AG04449 (cell line): ENCODE data around the gene KRTAP7-1.

Source experiments
- CTCF ChIA-PET: fragments of 350-600 bp; formaldehyde crosslinking; extraction: SDS; loops from one replicate; lab custom pipeline; 2021; ENCODE audit warnings: antibody characterized with exemption; lab: Yijun Ruan, JAX
- POLR2A ChIA-PET: fragments of 400-600, 350-600 bp; formaldehyde crosslinking; extraction: SDS; loops from one replicate; lab custom pipeline; 2020; ENCODE audit warnings: antibody characterized with exemption, inconsistent platforms; lab: Yijun Ruan, JAX
- DNase-seq: peaks from one replicate; pipeline ENCODE4 v3.0.0-alpha.2; 2010; ENCODE audit warnings: low read depth, low spot score
- H3K4me3 ChIP-seq: 2 replicates; pipeline ENCODE4 v1.5.1; 2011; ENCODE audit warnings: low read depth, mild to moderate bottlenecking, control low read depth, low read length
- TF ChIP-seq, protein P1 (sequence below): IDR thresholded peaks from one replicate; pipeline ENCODE4 v1.5.1; 2011; ENCODE audit warnings: mild to moderate bottlenecking, moderate library complexity, low read length, control low read depth, inconsistent platforms; ENCODE audit not compliant: insufficient read depth; ENCODE audit errors: missing control alignments

KRTAP7-1 gene

DNA sequence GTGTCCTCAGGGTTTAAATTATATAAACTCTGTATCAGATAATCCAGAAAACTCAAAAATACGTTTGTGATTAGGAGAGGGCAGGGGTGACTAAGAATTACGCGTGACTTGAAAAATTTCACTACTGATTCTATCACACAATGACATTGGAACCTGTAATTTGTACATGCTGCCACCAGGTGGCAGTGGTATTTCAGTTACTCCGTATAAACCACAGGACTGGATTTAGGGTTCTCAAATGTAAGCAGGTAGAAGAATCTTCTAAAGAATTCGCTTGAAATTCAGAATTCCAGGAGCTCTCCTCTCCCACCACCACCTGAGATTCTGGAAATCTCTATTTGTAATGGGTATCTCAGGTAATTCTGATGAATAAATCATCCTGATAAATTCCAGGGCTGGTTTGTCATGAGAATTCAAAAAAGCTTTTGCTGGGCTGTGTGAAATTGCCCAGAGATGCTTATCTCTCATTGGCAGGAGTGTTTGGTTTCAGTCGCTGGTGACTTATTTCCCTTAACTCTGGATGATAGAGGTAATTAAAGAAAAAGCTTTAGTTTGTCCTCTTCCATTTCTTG lies 1.7 kb upstream of the KRTAP7-1 start:
- ChIA-PET POLR2A (no interaction called here), CTCF (no interaction called here)
- no peak for DNase-seq
- no peak overlapping the region for H3K4me3 ChIP-seq
- TF ChIP-seq, protein P1, sequence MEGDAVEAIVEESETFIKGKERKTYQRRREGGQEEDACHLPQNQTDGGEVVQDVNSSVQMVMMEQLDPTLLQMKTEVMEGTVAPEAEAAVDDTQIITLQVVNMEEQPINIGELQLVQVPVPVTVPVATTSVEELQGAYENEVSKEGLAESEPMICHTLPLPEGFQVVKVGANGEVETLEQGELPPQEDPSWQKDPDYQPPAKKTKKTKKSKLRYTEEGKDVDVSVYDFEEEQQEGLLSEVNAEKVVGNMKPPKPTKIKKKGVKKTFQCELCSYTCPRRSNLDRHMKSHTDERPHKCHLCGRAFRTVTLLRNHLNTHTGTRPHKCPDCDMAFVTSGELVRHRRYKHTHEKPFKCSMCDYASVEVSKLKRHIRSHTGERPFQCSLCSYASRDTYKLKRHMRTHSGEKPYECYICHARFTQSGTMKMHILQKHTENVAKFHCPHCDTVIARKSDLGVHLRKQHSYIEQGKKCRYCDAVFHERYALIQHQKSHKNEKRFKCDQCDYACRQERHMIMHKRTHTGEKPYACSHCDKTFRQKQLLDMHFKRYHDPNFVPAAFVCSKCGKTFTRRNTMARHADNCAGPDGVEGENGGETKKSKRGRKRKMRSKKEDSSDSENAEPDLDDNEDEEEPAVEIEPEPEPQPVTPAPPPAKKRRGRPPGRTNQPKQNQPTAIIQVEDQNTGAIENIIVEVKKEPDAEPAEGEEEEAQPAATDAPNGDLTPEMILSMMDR: peak; percentile 9

DNA sequence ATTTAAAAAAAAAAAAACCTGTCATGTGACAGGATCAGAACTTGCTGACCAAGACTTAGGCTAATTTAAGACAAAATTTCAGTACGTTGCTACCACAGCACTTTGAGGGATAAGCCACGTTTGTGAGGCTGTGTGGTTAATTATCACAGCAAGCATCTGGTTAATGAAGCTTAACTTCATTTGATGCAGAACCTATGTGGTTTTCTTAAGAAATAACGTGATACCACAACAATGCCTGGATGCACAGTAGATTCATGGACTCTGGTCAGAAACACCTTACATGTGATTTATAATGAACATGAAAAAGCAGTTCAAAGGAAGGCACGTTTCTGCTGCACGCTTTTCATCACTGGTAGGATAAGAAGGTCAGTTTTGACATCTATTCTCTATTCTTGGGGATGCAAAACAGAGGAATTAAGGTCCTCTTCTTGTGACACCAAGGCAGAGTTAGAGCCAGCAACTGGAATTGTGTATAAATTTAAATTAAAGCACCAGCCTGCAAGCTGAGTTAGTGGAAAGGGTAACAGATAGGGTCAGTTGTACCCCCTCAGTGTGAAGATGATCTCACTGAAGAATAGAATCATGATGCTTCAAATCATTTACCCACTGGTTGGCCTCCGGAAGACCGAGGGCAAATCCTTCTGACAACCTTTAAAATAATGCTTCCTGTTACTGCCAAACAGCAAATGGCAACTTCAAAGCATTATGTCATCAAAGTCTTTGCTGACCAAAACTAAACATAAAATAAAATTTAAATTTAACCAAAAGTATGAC lies 10.5 kb downstream of the KRTAP7-1 start:
- no peak for DNase-seq

DNA sequence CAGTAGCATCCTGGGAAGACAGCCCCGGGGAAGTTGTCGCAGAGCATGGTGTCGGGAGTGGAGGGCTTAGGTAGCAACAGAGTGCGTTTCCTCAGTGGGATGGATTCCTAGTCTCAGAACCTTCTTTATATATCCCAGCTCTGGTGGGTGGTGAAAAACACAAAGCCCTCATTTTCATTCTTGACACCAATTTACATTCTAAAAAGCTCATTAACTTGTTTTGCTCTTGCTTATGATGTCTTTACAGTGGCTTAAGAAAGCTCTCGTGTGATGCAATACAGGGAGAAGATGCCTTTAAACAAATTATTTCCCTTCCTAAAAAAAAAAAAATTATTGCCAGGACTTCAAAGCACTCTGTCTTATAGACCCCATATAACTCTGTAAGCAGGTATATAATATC lies 16.4 kb downstream of the KRTAP7-1 start, which contains the start of gene KRTAP8-1:
TSS of gene KRTAP8-1 (minus strand) at position 101 of the 400 bp plus-strand sequence. CDS start at position 47, 54 bp downstream.
- H3K4me3 ChIP-seq: no peak within 1 kb of the TSS
- DNase-seq: no peak
- ChIA-PET POLR2A (no interaction called here), CTCF (no interaction called here)
- TF ChIP-seq, protein P1: no peak

More for the DNA sequence above, 10.5 kb downstream of the KRTAP7-1 start:
- H3K4me3 ChIP-seq: no peak overlapping the region
- TF ChIP-seq, protein P1: no peak
- ChIA-PET POLR2A (no interaction called here), CTCF (no interaction called here)

DNA sequence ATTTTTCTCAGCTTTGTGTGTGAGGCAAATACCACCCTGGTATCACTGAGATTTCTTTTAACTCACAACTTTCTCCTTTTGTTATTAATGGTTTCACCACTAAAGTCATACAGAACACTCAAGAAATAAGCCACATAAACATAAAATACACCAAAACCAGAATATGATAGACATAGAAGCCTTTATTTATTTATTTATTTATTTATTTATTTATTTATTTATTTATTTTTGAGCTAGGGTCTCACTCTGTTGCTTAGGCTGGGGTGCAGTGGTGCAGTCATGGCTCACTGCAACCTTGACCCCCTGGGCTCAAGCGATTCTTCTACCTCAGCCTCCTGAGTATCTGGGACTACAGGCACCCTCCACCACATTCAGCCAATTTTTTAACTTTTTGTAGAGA lies 29.0 kb downstream of the KRTAP7-1 start:
- H3K4me3 ChIP-seq: no peak overlapping the region
- ChIA-PET POLR2A (no interaction called here), CTCF (no interaction called here)
- TF ChIP-seq, protein P1: no peak
- no peak for DNase-seq

DNA sequence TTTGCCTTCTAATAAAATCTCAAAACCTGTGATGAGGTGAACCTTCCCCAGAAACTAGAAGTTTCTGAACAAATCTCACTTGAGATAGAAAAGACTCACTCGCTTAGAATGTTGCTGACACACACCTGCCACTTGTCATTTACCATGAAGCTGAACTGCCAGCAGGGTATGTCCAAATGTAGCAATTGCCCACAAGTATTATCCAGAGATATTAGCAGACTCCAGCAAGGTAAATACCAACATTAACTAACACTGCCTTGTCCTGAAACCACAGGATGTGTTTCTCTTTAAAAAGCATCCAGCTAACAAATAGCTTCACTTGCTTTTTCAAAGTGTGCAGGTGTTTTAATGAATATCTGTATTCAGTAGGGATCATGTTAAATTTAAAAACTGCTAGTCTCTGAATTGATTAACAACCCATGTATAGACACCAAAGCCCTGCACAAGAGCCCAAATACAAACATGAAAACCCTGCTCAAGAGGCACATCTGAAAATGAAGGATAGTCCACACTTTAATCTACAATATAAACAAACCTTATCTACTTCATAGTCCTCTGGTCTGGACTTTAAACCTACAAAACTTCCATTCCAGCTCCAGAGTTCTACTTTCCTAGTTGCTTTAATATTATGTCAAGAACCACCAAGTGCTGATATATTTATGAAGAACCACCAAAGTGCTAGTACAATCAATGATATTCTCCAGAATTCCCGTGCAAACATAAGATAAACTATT lies 35.8 kb downstream of the KRTAP7-1 start:
- CTCF ChIA-PET: no interaction called here

DNA sequence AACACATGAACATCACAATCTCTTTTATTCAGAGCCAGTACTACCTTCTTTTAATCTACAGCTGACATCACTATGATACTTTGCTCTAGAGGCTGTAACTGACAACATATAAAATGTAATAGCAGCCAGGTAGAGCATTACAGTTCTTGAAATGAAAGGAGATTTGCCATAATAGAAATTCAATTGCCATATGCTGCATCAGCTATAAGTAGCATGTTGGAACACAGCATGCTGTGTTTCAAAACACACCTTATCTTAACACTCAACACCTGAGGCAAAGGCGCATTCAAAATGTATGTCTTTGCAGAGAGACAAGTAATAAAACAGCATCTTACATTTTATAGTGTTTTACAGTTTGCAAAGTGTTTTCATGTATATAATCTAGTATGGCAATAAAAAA lies 50.3 kb downstream of the KRTAP7-1 start:
- CTCF ChIA-PET: no interaction called here
- no peak for DNase-seq
- no peak overlapping the region for H3K4me3 ChIP-seq
- POLR2A ChIA-PET: no interaction called here
- TF ChIP-seq, protein P1: no peak

More for the DNA sequence above, 35.8 kb downstream of the KRTAP7-1 start:
- no peak for DNase-seq
- POLR2A ChIA-PET: no interaction called here
- H3K4me3 ChIP-seq: no peak overlapping the region
- TF ChIP-seq, protein P1: no peak
